K562 (cell line): ENCODE results near the gene NTM.

Experiments used
- BRCA1 ChIP-seq, 2 experiments: fragments of 450-650 bp in 1 of 2; sonication (generic) in 1 of 2; formaldehyde crosslinking in 1 of 2; IDR thresholded peaks; 2 replicates each; pipeline versions ENCODE4 v1.5.0 to v1.6.1; 2017 to 2020; ENCODE audit warnings: mild to moderate bottlenecking in 1 of 2, missing genetic modification reagents in 1 of 2
- BRD9 ChIP-seq: fragments of 450-650 bp; IDR thresholded peaks from 2 replicates; pipeline ENCODE4 v1.6.1; 2018; ENCODE audit warnings: low read depth; ENCODE audit not compliant: partially characterized antibody
- ETV1 ChIP-seq: fragments of 450-650 bp; conservative IDR thresholded peaks from 2 replicates; pipeline ENCODE4 v1.6.1; 2016; ENCODE audit warnings: missing genetic modification characterization, control low read depth, low read depth, missing compliant biosample characterization
- FUS ChIP-seq: fragments of 200-400 bp; formaldehyde crosslinking; optimal IDR thresholded peaks from 2 replicates; pipeline ENCODE3; 2017; ENCODE audit warnings: low read depth, low read length
- PHB2 ChIP-seq: fragments of 450-650 bp; IDR thresholded peaks from 2 replicates; pipeline ENCODE4 v1.6.1; 2017; ENCODE audit warnings: low read depth
- POLR2AphosphoS5 ChIP-seq: IDR thresholded peaks from 2 replicates; pipeline ENCODE4 v1.6.1; 2011; ENCODE audit warnings: mild to moderate bottlenecking, low read depth, low read length, moderate library complexity; ENCODE audit not compliant: control insufficient read depth, insufficient read depth
- RAD21 ChIP-seq, 2 experiments: fragments of 250-450 bp in 1 of 2; fragments of 450-650 bp in 1 of 2; sonication (Bioruptor Pico) in 1 of 2; formaldehyde crosslinking in 1 of 2; IDR thresholded peaks in 1 of 2; conservative IDR thresholded peaks in 1 of 2; 2 replicates each; pipeline versions ENCODE4 v1.4.0 to v1.8.0; 2020 to 2022; ENCODE audit warnings: mild to moderate bottlenecking in 2 of 2, moderate library complexity in 1 of 2
- RBM39 ChIP-seq: fragments of 200-400 bp; formaldehyde crosslinking; optimal IDR thresholded peaks from 2 replicates; pipeline ENCODE3; 2018; ENCODE audit warnings: low read depth, low read length
- SMAD3 ChIP-seq: fragments of 450-650 bp; formaldehyde crosslinking; conservative IDR thresholded peaks from 2 replicates; pipeline ENCODE4 v1.4.0; 2020; ENCODE audit warnings: mild to moderate bottlenecking
- TAF1 ChIP-seq: IDR thresholded peaks from 2 replicates; pipeline ENCODE4 v1.6.1; 2011; ENCODE audit warnings: mild to moderate bottlenecking, low read length, moderate library complexity; ENCODE audit not compliant: insufficient read depth, control insufficient read depth, severe bottlenecking; ENCODE audit errors: extremely low read depth

GRCh38 chr11:132161403-132162078, 791.1 kb downstream of the NTM start:
- no peak for TF ChIP-seq ETV1 (tag)
- TF ChIP-seq BRCA1 (IDR thresholded peaks at IDR 0.05) = no peak
- TF ChIP-seq BRCA1 (CRISPR knock-in tag; IDR thresholded peaks at IDR 0.05) = no peak
- TF ChIP-seq PHB2 = no peak
- TF ChIP-seq SMAD3 (CRISPR knock-in tag) = no peak
- no peak for TF ChIP-seq BRD9
- TF ChIP-seq TAF1 = no peak
- TF ChIP-seq FUS = no peak
- no peak for TF ChIP-seq POLR2AphosphoS5
- no peak for TF ChIP-seq RBM39
- TF ChIP-seq RAD21 (CRISPR knock-in tag; conservative IDR thresholded peaks at IDR 0.05 in 1 of 2, IDR thresholded peaks at IDR 0.05 in 1 of 2) = no peak
